ENCODE data around the gene PAK4.

GRCh38 chr19:39196320-39196719 lies 70.7 kb downstream of the PAK4 start:
- TF ChIP-seq CTCF (optimal IDR thresholded peaks at IDR 0.05 in 1 of 3, IDR thresholded peaks at IDR 0.05 in 1 of 3, conservative IDR thresholded peaks at IDR 0.05 in 1 of 3; ENCODE audit: extremely low read depth in 1 of 3, insufficient read depth in 2 of 3, low read length in 3 of 3) (no peak), EZH2 (IDR thresholded peaks at IDR 0.05; ENCODE audit: low read length) (no peak)
